HG02884 (cell line): ENCODE data around the gene LZTR1.
"Not testable (repeated sequence)": the region's sequence is repeated elsewhere in the genome, so short reads cannot be mapped to it uniquely, and the experiment has no call there.

Experiments
- ATAC-seq: cut with Tn5 transposase; IDR thresholded peaks from one replicate; pipeline ENCODE4 v1.9.1; 2021; ENCODE audit warnings: mild to moderate bottlenecking, moderate library complexity; ENCODE audit not compliant: unreplicated experiment

The LZTR1 gene

DNA sequence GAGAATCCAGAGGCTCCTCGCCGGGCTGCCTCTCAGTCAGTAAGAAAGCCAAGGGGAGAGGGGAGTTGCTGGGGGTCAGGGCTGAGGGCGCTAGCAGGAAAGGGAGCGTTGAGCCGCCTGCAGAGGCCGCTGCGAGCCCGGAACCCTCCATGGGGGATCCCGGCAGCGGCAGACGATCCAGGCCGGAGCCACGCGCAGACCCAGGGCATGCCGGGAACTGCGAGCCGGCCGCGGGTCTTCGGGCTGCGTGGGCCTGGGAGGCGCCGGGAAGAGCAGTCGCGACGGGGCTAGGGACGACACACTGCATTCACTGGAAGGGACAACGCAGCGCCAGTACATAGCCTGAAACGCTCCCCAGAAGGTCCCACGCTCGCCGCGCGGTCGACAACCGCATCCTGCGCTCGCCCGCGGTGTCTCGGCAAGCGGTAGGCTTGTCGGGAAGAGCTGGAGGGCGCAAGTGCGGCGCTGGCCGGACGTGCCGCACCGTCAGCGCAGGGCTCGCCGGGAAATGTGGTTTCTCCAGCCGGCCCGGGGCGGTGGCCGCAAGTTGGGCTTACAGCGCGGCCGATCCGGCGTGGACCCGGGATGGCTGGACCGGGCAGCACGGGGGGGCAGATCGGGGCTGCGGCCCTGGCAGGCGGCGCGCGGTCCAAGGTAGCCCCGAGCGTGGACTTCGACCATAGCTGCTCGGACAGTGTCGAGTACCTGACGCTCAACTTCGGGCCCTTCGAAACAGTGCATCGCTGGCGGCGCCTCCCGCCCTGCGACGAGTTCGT is at the start of gene LZTR1:
TSS of gene LZTR1 (plus strand) at position 511 of the 776 bp plus-strand sequence. CDS start at position 586, 75 bp downstream.
- peak; percentile 70 for ATAC-seq

DNA sequence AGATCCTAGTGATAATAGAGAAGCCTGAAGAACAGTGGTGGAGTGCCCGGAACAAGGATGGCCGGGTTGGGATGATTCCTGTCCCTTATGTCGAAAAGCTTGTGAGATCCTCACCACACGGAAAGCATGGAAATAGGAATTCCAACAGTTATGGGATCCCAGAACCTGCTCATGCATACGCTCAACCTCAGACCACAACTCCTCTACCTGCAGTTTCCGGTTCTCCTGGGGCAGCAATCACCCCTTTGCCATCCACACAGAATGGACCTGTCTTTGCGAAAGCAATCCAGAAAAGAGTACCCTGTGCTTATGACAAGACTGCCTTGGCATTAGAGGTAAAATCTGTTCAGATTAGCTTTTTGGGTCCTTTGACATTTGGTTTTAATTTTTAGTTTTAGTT is 48.2 kb upstream of the LZTR1 start:
- ATAC-seq, result no peak

DNA sequence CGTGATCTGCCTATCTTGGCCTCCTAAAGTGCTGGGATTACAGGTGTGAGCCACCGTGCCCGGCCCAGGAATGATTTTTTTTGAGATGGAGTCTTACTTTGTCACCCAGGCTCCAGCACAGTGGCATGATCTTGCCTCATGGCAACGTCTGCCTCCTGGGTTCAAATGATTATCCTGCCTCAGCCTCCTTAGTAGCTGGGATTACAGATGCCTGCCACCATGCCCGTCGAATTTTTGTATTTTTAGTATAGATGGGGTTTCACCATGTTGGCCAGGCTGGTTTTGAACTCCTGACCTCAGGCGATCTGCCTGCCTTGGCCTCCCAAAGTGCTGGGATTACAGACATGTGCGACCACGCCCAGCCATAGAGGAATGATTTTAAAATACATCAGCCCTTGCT is 47.0 kb upstream of the LZTR1 start:
- ATAC-seq, result not testable (repeated sequence)

- ATAC-seq, result not testable (repeated sequence)
Measured at GRCh38 chr22:20935780-20936539, 46.1 kb upstream of the LZTR1 start.

- ATAC-seq, result no peak
Measured at GRCh38 chr22:20937031-20937793, 44.9 kb upstream of the LZTR1 start.

GRCh38 chr22:20937794-20938671 is 44.1 kb upstream of the LZTR1 start:
- ATAC-seq, result no peak

DNA sequence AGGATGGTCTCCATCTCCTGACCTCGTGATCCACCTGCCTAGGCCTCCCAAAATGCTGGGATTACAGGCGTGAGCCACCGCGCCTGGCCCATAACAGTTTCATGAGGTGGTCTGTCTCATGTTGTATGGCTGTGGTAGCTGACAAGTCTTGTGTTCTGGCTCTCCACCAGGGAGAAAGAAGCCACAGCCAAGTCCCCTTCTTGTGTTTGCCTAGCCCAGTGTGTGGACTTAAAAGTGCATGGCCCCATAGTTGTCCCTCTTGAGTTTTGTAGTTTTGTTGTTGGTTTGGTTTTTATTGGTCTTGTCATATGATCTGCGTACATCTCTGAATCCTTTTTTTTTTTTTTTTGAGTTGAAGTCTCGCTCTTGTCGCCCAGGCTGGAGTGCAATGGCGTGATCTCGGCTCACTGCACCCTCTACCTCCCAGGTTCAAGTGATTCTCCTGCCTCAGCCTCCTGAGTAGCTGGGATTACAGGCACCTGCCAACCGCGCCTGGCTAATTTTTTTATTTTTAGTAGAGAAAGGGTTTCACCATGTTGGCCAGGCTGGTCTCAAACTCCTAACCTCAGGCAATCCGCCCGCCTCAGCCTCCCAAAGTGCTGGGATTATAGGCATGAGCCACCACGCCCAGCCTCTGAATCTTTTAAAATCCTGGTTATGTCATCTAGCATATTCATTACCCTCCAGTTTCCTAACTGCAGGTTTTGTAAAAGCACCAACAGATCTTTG is 42.5 kb upstream of the LZTR1 start:
- not testable (repeated sequence) for ATAC-seq

GRCh38 chr22:20940186-20940651 is 41.9 kb upstream of the LZTR1 start:
- ATAC-seq, result no peak

GRCh38 chr22:20940904-20941385 is 41.2 kb upstream of the LZTR1 start:
- no peak for ATAC-seq

DNA sequence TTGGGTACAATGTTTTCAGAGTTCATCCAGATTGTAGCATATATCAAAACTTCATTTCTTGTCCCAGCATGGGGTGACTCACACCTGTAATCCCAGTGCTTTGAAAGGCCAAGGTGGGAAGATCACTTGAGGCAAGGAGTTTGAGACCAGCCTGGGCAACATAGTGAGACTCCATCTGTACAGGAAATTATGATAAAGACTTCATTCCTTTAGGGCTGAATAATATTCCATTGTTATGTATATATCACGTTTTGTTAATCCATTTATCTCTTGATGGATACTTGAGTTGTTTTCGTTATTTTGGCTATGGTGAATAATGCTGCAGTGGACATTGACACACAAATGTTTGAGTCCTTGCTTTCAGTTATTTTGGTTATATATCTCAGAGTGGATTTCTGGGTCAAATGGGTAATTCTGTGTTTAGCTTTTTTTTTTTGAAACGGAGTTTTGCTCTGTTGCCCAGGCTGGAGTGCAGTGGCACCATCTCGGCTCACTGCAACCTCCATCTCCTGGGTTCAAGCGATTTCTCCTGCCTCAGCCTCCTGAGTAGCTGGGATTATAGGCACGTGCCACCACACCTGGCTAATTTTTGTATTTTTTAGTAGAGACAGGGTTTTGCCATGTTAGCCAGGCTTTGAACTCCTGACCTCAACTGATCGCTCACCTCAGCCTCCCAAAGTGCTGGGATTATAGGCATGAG is 39.7 kb upstream of the LZTR1 start:
- ATAC-seq, result not testable (repeated sequence)

- ATAC-seq, result no peak
Measured at GRCh38 chr22:20943104-20943933, 38.8 kb upstream of the LZTR1 start.

GRCh38 chr22:20944042-20944441 is 38.1 kb upstream of the LZTR1 start:
- ATAC-seq, result no peak

DNA sequence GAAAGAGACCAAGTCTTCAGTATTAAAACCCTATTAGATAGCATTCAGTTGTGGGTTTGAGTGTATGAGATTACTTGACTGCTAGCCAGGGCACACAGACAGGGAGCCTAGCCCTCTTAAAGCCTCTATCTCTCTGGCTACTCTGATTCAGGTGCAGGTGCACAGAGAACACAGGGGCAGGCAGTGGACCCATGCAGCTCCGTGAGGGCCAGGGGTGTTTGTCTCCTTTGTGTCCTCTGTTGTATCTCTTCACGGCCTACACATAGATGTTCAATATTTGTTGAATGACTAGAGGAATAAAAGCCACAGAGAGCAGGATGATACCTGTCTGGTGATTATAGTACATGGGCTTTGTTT is 36.5 kb upstream of the LZTR1 start:
- ATAC-seq, result no peak

GRCh38 chr22:20946080-20946986 is 35.8 kb upstream of the LZTR1 start:
- no peak for ATAC-seq

DNA sequence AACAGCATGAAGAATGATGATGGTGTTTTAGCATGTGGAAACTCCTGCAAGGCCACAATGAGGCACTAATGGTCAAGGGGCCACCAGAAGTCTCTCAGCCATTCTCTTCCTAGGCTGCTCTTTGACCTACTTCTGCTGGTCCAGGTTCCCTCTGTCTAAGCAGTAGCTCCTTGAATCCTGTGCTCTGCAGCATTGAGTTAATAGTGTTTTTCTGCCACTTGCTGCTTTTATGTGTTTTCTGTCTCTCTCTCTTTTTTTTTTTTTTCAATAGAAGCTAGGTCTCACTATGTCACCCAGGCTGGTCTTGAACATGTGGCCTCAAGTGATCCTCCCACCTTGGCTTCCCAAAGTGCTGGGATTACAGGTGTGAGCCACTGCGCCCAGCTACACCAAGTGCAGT is 35.1 kb upstream of the LZTR1 start:
- no peak for ATAC-seq

DNA sequence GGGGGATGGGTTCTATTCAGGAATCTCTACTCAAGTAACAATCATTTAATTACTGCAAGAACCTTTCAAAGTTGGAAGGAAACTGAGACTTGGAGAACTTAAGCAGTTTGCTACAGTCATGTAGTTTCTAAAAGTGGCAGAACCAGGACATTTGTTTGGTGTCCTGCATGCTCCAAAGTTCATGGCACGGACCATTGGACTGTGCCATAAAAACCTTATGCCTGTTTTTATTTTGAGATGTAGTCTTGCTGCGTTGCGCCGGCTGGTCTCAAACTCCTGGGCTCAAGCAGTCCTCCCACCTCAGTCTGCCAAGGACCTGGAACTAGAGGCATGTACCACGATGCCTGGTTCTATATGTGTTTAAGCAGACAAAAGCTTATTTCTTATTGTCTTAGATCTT is 33.6 kb upstream of the LZTR1 start:
- ATAC-seq, result no peak

DNA sequence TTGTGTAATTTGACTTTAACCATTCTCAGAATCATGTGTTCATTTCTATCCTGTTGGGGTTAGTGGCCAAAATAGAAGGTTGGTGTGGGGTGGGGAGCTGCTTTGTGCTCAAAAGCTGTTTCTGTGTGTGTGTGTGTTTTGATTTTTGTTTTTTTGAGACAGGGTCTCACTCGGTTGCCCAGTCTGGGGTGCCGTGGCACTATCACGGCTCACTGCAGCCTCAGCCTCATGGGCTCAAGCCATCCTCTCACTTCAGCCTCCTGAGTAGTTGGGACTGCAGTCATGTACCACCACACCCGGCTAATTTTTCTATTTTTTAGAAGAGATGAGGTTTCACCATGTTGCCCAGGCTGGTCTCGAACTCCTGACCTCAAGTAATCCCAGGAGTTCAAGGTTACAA is 33.1 kb upstream of the LZTR1 start:
- ATAC-seq, result no peak
